DND-41 (cell line): ENCODE measurements around the gene FOXA2.

Experiments used
- CTCF ChIP-seq: IDR thresholded peaks from 2 replicates; pipeline ENCODE4 v1.5.1; 2012; ENCODE audit warnings: borderline replicate concordance, low read length, moderate library complexity, mild to moderate bottlenecking; ENCODE audit not compliant: poor library complexity, severe bottlenecking; ENCODE audit errors: extremely low read depth
- EZH2 ChIP-seq: IDR thresholded peaks from 3 replicates; pipeline ENCODE4 v1.6.1; 2012; ENCODE audit warnings: borderline replicate concordance, low read depth, mild to moderate bottlenecking, moderate library complexity, low read length, inconsistent platforms; ENCODE audit not compliant: severe bottlenecking

DNA sequence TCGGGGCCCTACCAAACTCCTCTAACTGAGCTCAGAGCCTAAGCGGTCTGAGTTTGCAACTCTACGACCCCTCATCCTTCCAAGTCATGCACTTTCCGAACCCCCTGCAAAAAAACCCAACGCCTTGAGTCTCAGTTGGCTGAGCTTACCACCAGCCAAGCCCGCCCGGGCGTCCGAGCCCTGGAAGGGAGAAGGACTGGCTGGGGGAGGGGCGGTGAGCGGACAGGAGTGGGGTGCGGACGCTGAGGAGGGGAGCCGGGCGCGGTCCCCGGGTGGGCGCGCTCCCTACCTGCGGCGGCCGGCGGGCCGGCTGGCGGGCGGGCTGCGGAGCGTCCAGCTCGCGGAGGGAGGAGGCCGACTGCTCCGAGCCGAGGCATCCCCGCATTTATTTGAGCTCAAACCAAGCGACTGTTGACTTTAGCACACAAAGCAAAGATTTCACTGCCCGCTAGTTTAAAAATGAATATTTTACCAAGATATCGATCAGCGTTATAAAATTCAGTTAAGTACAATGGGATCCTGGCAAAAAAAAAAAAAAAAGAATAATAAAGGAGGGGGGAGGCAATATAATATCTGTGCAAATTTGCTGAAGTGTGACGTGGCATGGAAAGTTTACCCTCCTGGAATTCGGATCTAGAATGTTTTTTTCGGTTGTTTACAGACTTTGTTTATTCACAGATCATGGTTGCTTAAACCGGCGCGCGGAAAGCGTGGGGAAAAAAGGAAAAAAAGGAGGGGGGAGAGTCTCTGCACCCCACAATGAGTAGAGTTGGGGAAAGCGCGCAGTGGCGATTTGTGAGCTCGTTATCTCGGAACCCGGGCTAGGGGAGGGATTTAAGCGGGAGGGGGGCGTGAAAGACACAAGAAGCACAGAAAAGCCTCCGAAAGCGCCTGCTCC lies 5.9 kb downstream of the FOXA2 start:
- TF ChIP-seq EZH2 (no peak), CTCF (no peak)
